Measurements from ENCODE around the gene FRMD5.
"Not testable (repeated sequence)": the region's sequence is repeated elsewhere in the genome, so short reads cannot be mapped to it uniquely, and the experiment has no call there.

FRMD5 gene

GRCh38 chr15:44032820-44033219 is 162.3 kb downstream of the FRMD5 start:
- not testable (repeated sequence) for DNase-seq (ENCODE audit: low spot score)

- no peak for DNase-seq (ENCODE audit: low spot score)
Measured at GRCh38 chr15:44029940-44030568, 165.0 kb downstream of the FRMD5 start.

GRCh38 chr15:44029003-44029402 is 166.1 kb downstream of the FRMD5 start:
- no peak for DNase-seq (ENCODE audit: low spot score)

GRCh38 chr15:44028349-44028748 is 166.7 kb downstream of the FRMD5 start:
- no peak for DNase-seq (ENCODE audit: low spot score)

GRCh38 chr15:44024155-44024554 is 170.9 kb downstream of the FRMD5 start:
- DNase-seq (ENCODE audit: low spot score), result no peak

- DNase-seq (ENCODE audit: low spot score), result no peak
Measured at GRCh38 chr15:44023176-44023575, 171.9 kb downstream of the FRMD5 start.

GRCh38 chr15:44018151-44018550 is 176.9 kb downstream of the FRMD5 start:
- DNase-seq (ENCODE audit: low spot score), result no peak

GRCh38 chr15:44015545-44016305 is 179.3 kb downstream of the FRMD5 start:
- DNase-seq (ENCODE audit: low spot score), result no peak

GRCh38 chr15:44011238-44011854 is 183.7 kb downstream of the FRMD5 start:
- no peak for DNase-seq (ENCODE audit: low spot score)

- DNase-seq (ENCODE audit: low spot score), result peak; percentile 34
Measured at GRCh38 chr15:44010089-44010488, 185.0 kb downstream of the FRMD5 start.

GRCh38 chr15:44009038-44009437 is 186.0 kb downstream of the FRMD5 start:
- DNase-seq (ENCODE audit: low spot score), result no peak

- not testable (repeated sequence) for DNase-seq (ENCODE audit: low spot score)
Measured at GRCh38 chr15:44000248-44000647, 194.8 kb downstream of the FRMD5 start.

- peak; percentile 62 for DNase-seq (ENCODE audit: low spot score)
Measured at GRCh38 chr15:43998607-43999006, 196.5 kb downstream of the FRMD5 start.

GRCh38 chr15:43991206-43991605 is 203.9 kb downstream of the FRMD5 start:
- no peak for DNase-seq (ENCODE audit: low spot score)

- DNase-seq (ENCODE audit: low spot score), result no peak
Measured at GRCh38 chr15:43989938-43990337, 205.1 kb downstream of the FRMD5 start.

GRCh38 chr15:43988900-43989299 is 206.2 kb downstream of the FRMD5 start:
- no peak for DNase-seq (ENCODE audit: low spot score)

- no peak for DNase-seq (ENCODE audit: low spot score)
Measured at GRCh38 chr15:43987924-43988323, 207.1 kb downstream of the FRMD5 start.

- DNase-seq (ENCODE audit: low spot score), result no peak
Measured at GRCh38 chr15:43985976-43986680, 208.9 kb downstream of the FRMD5 start.

- DNase-seq (ENCODE audit: low spot score), result no peak
Measured at GRCh38 chr15:43981576-43981975, 213.5 kb downstream of the FRMD5 start.

- no peak for DNase-seq (ENCODE audit: low spot score)
Measured at GRCh38 chr15:43977072-43977884, 217.8 kb downstream of the FRMD5 start.

GRCh38 chr15:43975770-43976169 is 219.3 kb downstream of the FRMD5 start:
- DNase-seq (ENCODE audit: low spot score), result no peak

GRCh38 chr15:43975326-43975725 is 219.7 kb downstream of the FRMD5 start:
- no peak for DNase-seq (ENCODE audit: low spot score)
